ENCODE results near the gene CDHR1. TPM values are rescaled to one million over a fixed set of nuclear protein-coding genes. Genes with fewer than 3 reads are reported as not detected.

CDHR1 gene
- total and polyA plus RNA-seq, 11 donors = 0.07 to 1.3 (median 0.35) TPM; not detected in 1

- no peaks in the 10 kb centered on the region for H3K36me3 ChIP-seq
- no peaks in the 10 kb centered on the region for H3K27me3 ChIP-seq
- WGBS, 4 donors = 78 to 87% (median 87%) methylated on average over 9 of the region's 9 CpGs
- DNase-seq (no peak), ATAC-seq (no peak)
- no peaks in the 10 kb centered on the region for H3K9me3 ChIP-seq
- TF ChIP-seq POLR2A (IDR thresholded peaks at IDR 0.05) = no peak
- TF ChIP-seq CTCF (IDR thresholded peaks at IDR 0.05) = no peak
- intact Hi-C loops (cut with DNase I) = no loop called here
- H3K4me1 ChIP-seq = peaks cover 0 to 8% (median 0%) of the 10 kb centered on the region in 12 donors
- no peak overlapping the region for H3K4me3 ChIP-seq
- H3K27ac ChIP-seq = no peak overlapping the region
These were observed 21.6 kb upstream of the CDHR1 start for GRCh38 chr10:84172467-84173356.

- 49 to 77% (median 69%) methylated on average over 2 of the region's 2 CpGs for WGBS, 4 donors
- no peak for DNase-seq
These were observed 20.8 kb upstream of the CDHR1 start, which contains the start of gene GPR15LG for GRCh38 chr10:84173501-84173929. Gene GPR15LG (plus strand): TSS chr10:84173801. CDS start chr10:84173852, 51 bp downstream.

GRCh38 chr10:84175436-84175835 lies 18.9 kb upstream of the CDHR1 start:
- no peak overlapping the region for H3K4me3 ChIP-seq
- H3K4me1 ChIP-seq = peaks cover 0 to 12% (median 0%) of the 10 kb centered on the region in 12 donors
- WGBS, 4 donors = 87 to 90% (median 88%) methylated on average over 6 of the region's 6 CpGs
- H3K36me3 ChIP-seq = no peaks in the 10 kb centered on the region
- DNase-seq (no peak), ATAC-seq (no peak)
- no peak for TF ChIP-seq POLR2A (IDR thresholded peaks at IDR 0.05)
- no peak for TF ChIP-seq CTCF (IDR thresholded peaks at IDR 0.05)
- H3K27me3 ChIP-seq = no peaks in the 10 kb centered on the region
- H3K27ac ChIP-seq = no peak overlapping the region
- no peaks in the 10 kb centered on the region for H3K9me3 ChIP-seq
- intact Hi-C loops (cut with DNase I) = no loop called here

More at GRCh38 chr10:84173501-84173929, 20.8 kb upstream of the CDHR1 start, which contains the start of gene GPR15LG:
- intact Hi-C loops (cut with DNase I) = no loop called here
- H3K27ac ChIP-seq = no peak within 1 kb of the TSS
- H3K4me3 ChIP-seq = no peak within 1 kb of the TSS
- no peak for TF ChIP-seq POLR2A (IDR thresholded peaks at IDR 0.05)
- TF ChIP-seq CTCF (IDR thresholded peaks at IDR 0.05) = no peak
- no peak for ATAC-seq
- peaks cover 0 to 12% (median 0%) of the 10 kb centered on the region in 12 donors for H3K4me1 ChIP-seq
- H3K27me3 ChIP-seq = no peaks in the 10 kb centered on the region
- H3K36me3 ChIP-seq = no peaks in the 10 kb centered on the region
- no peaks in the 10 kb centered on the region for H3K9me3 ChIP-seq

- Histone ChIP-seq H3K36me3 (no peaks in the 10 kb centered on the region), H3K4me1 (peaks cover 0 to 12% (median 0%) of the 10 kb centered on the region in 12 donors), H3K27ac (peak overlapping the region in 1 of 12 donors; percentile 29), H3K9me3 (no peaks in the 10 kb centered on the region), H3K4me3 (no peak overlapping the region), H3K27me3 (no peaks in the 10 kb centered on the region)
- DNase-seq (no peak), ATAC-seq (no peak)
- TF ChIP-seq CTCF (IDR thresholded peaks at IDR 0.05) (no peak), POLR2A (IDR thresholded peaks at IDR 0.05) (no peak)
- intact Hi-C loops (cut with DNase I) = no loop called here
- 70 to 81% (median 75%) methylated on average over 4 of the region's 4 CpGs for WGBS, 4 donors
These were observed 18.0 kb upstream of the CDHR1 start for GRCh38 chr10:84176351-84176750.

All from heart left ventricle (tissue), 16 donors.